CD4-positive, alpha-beta T cell treated with Interferon gamma for 1 hour (primary cell): Measurements from ENCODE around the gene SLC7A6OS.

Source experiments
- DNase-seq: peaks from one replicate; pipeline ENCODE4 v3.0.0-alpha.2; 2020

The SLC7A6OS gene

GRCh38 chr16:68310774-68311511, at the start of gene SLC7A6OS, which contains the start of gene PRMT7:
SLC7A6OS (minus strand) TSS chr16:68310946; CDS start chr16:68310926, 20 bp downstream.
PRMT7 (plus strand) TSS chr16:68311019; CDS start chr16:68315980, 4,961 bp downstream.
- DNase-seq: peak; percentile 91

- no peak for DNase-seq
Observed at GRCh38 chr16:68359398-68360191, 48.8 kb upstream of the SLC7A6OS start.

- no peak for DNase-seq
Observed at GRCh38 chr16:68358951-68359350, 48.2 kb upstream of the SLC7A6OS start.

GRCh38 chr16:68357923-68358322, 47.2 kb upstream of the SLC7A6OS start:
- no peak for DNase-seq

DNA sequence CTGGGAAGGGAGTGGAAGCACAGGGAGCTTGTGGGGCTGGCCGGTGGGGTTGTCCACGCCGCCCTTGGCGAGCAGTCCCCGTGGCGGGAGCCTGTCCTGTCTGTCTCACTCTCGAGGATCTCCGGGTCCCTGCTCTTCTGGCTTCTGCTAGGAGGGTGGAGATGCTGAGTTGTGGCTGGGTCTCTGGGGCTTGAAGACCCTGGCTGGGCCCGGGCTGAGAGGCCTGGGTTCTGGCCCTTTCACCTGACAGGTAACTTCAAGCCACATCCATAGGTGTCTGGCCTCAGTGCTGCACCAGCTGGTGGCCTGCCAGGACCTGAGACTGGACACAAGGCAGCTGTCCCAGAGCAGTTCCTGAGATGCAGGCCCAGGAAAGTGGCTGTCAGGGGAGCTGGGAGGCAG, 46.8 kb upstream of the SLC7A6OS start:
- DNase-seq: no peak

DNA sequence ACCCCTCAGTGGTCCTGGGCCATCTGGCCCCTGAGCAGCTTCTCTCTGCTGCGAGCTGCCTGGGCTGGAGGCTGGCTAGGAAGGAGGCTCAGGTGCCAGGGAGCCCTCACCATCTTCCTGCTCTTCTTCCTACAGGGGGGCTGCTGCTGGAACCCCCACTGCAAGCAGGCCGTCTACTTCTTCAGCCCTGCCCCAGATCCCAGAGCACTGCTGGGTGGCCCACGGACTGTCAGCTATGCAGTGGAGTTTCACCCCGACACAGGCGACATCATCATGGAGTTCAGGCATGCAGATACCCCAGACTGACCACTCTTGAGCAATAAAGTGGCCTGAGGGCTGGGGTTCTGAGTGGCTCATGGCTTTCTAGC, 46.2 kb upstream of the SLC7A6OS start:
- DNase-seq: no peak

GRCh38 chr16:68356249-68356918, 45.6 kb upstream of the SLC7A6OS start:
- peak; percentile 64 for DNase-seq

DNA sequence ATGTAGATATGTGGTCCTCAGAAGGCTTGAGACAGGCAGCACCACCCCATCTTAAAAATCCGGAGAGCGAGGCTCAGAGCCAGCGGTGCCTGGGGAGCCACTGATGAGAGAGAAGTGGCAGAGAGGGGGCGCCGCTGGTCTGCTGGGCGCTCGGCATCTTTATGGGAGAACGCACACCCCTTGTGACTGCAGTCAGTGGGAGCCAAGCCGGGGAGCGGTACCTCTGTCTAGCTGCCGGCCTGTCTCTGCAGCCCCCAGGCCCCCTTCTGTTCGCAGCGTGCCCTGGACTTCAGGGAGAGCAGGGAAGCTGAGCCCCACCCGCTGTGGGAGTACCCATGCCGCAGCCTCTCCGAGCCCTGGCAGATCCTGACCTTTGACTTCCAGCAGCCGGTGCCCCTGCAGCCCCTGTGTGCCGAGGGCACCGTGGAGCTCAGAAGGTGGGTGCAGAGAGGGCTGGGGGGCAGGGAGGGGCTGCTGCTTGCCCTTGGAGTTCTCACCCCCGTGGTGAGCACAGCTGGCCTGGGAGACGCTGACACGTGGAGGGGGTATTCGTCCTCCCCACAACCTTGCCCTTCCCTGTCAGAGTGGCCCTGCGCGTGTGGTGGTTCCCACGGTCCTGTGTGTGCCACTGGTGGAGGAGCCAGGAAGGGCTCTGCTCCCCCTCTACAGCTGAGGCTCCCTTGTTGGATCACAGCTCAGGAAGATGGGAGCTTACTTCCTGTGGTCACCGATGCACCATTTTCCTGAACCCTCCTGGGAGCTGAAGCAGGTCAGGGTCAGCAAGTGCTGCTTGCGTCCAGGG, 44.9 kb upstream of the SLC7A6OS start:
- no peak for DNase-seq

- DNase-seq: no peak
Observed at GRCh38 chr16:68354816-68355215, 44.1 kb upstream of the SLC7A6OS start.

DNA sequence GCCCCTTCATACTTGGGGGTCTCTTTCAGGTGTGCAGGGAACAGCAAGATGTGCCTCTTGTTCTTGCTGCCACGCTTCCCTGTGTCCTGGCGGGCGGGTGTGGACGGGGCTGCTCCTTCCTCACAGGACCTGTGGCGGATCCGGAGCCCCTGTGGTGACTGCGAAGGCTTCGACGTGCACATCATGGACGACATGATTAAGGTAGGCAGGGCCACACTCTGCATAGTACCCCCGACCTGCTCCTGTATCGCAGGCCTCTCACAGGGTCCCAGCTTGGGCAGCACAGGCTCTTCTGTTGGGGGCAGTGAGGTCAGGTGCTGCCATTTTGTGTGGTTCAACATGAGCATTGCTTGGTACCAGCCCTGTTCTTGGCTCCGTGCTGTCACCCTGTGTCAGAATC, 42.6 kb upstream of the SLC7A6OS start:
- no peak for DNase-seq

- DNase-seq: no peak
Observed at GRCh38 chr16:68351991-68352431, 41.3 kb upstream of the SLC7A6OS start.

DNA sequence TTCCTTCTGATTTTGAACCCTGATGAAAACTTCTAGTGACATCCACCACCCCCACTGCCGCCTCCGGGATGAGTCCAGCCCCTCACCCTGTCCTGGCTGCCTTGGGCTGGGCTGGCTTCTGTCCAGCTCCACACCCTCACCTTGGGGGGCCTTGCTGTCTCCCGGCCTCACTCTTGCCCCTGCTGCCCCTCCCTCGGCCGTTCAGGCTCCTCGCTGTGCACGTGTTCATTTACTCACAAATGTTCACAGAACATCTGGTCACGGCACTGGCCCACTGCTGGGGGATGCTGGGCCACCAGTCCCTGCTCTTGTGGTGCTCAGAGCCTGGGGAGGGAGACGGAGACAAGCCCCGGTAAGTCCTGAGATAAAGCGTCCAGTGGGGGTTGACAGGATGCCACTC, 40.7 kb upstream of the SLC7A6OS start:
- no peak for DNase-seq

DNA sequence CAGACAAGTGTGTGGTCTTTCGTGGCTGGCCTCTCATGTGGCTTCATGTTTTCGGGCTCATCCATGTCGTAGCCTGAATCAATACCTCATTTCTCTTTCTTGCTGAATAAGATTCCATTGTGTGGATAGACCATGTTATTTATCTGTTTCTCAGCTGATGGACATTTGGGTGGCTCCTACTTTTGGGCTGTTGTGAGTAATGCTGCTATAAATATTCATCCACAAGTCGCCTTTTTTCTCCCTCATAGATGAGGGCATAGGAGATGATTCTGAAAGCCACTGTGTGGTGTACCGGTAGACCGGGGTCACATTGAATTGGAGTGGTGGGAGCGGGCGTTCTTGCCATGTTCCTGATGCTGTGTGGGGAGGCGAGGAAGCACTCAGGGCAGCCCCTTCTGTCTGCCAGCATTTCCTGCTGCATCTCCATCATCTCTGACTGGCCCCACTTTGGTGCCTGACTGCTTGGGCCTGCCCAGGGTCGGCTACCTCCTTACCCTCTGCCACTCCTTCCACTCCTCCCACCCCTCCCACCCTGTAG, 40.1 kb upstream of the SLC7A6OS start:
- no peak for DNase-seq

DNA sequence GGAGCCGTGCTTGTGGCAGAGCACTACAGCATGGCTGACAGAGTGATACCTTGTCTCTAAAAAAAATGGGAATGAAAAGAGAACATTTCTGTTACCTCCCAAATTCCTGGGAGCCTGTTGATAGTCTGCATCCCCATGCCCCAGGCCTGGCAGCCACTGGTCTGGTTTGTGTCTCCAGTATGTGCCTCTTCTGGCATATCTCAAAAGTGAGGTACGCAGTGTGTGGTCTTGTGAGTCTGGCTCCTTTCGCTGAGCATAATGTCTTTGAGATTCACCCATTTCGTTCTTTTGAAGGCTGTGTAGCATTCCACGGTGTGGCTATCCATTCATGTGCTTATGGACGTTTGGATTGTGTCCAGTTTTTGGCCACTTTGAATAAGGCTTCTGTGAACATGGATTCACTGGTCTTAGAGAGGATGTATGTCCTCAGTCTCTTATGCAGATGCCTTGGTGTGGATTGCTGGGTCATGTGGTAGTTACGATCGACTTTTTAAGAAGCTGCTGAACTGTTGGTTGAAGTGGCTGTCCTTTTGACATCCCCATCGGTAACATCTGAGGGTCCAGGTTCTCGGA, 39.2 kb upstream of the SLC7A6OS start:
- no peak for DNase-seq

DNA sequence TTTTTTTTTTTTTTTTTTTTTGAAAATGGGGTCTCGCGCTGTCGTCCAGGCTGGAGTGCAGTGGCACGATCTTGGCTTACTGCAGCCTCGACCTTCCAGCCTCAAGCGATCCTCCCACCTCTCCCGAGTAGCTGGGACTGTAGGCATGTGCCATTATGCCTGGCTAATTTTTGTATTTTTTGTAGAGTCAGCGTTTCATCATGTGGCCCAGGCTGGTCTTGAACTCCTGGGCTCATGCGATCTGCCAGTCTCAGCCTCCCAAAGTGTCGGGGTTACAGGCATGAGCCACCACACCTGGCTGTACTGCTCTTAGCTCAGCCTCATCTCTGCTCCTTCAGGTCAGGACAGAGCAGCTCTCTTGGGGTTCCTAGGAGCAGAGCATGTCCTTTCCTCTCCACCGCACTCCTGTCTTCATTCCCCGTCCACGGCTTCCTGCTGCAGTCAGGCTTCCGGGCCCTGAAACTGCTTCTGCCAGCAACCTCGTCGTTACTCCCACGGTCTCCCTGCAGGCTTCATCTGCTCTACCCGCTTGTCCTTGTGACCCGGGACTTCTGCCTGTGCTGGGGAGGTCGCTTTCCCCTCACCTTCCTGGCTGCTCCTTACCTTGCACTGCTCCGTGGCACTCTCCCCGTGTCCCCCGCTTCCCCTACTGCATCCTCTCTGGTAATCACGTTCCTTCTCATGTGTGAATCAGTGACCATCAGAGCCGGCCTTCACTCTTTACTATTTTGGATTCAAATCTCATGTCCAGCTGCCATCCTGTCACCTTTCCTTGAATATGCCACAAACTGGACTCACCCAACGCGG, 38.1 kb upstream of the SLC7A6OS start:
- no peak for DNase-seq

DNA sequence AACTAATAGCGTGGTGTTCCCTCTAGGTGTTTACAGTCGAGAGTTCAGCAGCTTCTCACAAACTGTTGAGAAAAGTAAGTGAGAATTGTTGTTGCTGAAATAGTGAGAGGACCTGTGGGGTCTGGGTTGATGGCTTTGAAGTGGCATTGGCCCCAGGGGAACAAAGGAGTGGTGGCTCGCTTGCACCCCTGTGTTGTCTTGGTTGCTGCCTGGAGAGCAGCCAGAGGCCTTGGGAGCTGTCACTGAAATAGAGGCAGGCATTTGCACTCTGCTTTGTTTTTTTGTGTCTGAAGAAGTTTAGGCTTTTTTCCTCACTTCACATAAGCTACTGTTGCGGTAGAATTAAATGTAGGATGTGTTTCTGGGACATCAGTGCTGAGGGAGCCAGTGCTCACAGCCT, 36.9 kb upstream of the SLC7A6OS start:
- no peak for DNase-seq

GRCh38 chr16:68346892-68347480, 36.2 kb upstream of the SLC7A6OS start:
- DNase-seq: no peak

GRCh38 chr16:68345958-68346635, 35.4 kb upstream of the SLC7A6OS start:
- DNase-seq: no peak

DNA sequence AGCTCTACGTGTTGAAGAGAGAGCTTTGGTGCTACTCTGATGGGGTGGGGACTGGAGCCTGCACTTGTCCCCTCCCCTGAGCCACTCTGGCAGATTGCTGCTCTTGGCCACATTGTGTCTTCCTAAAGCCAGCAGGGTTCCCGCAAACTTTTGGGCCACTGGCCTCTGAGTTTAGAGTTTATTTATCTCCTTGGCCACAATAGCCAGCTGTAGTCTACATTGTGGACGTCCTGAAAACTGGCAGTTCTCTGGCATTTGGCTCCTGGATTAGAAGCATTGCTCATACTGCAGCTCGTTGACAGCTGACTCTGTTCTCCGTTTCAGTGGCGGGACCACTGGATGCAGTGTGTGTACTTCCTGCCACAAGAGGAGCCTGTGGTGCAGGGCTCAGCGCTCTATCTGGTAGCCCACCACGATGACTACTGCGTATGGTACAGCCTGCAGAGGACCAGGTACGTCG, 34.6 kb upstream of the SLC7A6OS start:
- no peak for DNase-seq

DNA sequence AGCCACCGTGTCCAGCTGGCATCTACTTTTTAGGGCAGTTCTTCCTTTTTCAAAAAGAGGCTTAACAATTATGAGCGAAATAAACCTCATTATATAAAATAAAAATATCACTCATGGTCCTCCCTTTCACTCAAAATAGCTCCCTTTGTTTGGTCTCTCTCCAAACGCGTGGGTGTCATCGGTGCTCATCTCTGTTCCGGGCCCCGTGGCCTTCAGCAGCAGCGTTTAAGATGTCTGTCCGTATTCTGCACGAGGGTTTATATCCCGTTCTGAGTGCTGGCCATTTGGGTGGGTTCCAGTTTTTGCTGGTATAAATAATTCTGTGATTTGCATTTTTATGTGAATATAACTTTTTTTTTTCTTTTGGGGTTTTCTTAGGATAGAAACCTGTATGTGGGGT, 33.5 kb upstream of the SLC7A6OS start:
- no peak for DNase-seq
